Measurements from ENCODE around the gene ZFP91.

ZFP91 gene

DNA sequence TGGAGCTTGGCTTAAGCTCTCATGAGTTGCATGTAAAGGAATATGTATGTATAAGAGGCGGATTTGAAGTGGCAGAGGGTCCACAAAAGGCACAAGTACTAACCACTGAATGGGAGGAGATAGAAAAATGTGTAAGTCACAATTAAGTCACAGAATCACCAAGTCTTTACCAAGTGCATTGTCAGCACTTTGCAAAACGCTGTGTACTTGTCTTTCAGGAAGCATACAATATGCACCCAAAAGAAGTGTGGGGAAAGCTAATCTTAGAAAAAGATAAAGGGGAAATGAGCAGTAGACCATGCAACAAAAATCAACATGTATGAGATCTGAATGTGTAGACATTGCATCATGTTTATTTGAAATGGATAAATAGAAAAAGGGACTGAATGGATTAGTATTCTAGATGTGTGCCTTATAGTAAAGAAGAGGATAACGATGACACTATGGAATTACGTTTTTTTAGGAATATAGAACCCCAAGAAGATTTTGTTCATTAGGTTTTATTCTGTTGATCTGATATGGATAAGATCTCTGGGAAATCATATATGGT is 48.1 kb downstream of the ZFP91 start:
- in situ Hi-C loops (cut with MboI; ENCODE audit: low sequenced_read_pairs) = no loop called here

DNA sequence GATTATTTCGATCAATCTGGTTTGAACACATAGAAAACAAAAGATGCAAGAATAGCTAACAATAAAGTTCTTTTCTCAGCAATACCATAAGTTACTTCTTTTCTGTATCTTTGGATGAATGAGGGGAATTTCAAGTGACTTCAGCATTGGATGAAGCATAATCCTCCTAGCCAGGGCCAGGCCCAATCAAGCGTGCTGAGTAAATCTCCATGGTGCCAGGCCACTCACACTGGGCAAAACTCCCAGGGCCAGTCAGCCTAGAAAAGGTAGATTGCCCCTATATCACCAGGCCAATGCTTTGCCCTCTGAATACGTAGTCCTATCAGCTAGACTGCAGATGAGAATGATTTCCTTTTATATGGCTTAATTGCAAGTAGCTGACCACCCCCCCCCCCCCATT is 49.6 kb downstream of the ZFP91 start:
- in situ Hi-C loops (cut with MboI; ENCODE audit: low sequenced_read_pairs) = no loop called here

DNA sequence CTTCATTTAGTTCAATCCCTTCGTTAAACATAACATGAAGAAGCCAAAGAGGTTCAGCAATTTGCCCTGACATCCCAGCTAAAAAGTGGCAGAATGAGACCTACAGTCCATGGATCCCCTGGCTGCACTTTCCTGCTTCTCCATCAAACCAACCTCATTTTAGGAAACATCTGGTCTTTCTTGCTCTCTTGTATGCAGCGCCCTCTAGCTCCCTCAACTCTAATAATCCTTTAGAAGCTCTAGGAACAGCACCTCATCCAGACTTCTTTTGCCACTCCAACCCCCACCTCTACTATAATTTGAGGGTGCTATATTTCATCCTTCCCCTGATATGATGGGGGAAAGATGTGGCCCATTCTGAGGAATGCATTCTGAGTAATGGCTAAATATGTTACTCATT is 51.0 kb downstream of the ZFP91 start:
- in situ Hi-C loops (cut with MboI; ENCODE audit: low sequenced_read_pairs) = no loop called here

DNA sequence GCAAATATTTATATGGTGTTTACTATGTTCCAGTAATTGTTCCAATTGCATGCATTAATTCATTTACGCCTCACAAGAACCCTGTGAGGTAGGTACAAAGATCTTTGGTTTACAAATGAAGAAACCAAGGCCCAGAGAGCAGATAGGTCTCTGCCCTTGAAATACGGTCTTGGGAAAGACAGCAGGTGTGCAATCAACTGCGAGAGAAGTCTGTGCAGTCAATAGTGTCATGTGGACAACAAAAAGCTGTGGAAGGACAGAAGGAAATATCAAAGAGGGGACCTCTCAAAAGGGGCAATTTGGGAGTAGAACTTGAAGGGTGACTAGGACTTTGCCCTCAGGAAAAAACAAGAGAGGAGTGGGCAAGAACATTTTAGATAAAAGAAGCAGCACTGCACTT is 52.5 kb downstream of the ZFP91 start:
- in situ Hi-C loops (cut with MboI; ENCODE audit: low sequenced_read_pairs) = no loop called here

DNA sequence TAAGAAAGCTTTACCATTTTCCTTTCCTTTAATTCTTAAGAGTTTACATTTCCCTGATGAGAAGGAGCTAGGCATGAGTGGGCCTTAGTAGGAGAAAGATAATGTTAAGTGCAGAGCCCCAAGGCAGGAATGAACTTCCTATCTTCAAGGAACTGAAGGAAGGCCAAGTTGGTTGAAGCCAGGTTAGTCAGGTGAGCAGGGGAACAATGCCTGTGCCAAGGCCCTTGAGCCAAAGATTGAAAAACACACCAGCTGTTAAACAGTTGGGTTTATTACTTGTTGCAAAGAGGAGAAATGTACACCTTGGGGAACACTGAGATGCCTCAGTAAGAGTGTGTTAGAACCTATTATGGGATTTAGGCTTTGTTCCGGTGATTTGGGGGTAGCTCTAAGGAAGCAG is 53.6 kb downstream of the ZFP91 start:
- in situ Hi-C loops (cut with MboI; ENCODE audit: low sequenced_read_pairs) = no loop called here

DNA sequence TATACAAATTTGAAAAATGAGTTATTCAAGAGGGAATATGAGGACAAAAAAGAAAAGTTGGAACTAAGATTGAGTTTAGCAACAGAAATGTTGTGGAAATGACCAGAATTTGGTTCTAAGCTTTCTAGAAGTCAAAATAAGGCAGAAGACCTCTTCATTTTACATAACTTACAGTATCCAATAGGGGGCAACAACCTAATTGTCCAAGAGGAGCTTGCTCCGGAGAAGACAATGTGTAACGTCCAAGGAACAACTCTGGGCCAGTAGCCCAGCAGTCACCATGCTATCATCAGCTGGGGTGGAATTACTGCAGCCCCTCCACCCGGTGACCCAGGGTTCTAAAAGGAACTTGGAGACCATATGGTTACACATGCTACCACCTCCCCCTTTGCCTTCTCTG is 57.7 kb downstream of the ZFP91 start:
- in situ Hi-C loops (cut with MboI; ENCODE audit: low sequenced_read_pairs) = no loop called here

DNA sequence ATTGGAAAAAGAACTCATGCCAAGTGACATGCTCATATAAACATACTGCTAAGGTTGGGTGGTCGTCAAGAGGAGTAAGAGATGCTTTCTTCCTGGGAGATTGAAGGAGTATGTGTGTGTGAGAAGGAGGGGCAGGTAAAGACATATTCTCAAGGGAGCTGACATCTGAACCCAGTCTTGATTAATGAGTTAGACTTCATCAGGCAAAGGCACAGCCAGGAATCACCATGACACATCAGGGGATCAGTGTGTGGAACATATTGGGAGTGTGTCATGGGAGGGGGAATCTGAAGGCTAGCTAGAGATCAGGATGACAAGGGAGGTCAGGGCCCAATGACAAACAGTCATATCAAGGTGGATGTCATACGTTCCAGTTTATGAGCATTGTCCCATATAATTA is 58.5 kb downstream of the ZFP91 start:
- in situ Hi-C loops (cut with MboI; ENCODE audit: low sequenced_read_pairs) = no loop called here

DNA sequence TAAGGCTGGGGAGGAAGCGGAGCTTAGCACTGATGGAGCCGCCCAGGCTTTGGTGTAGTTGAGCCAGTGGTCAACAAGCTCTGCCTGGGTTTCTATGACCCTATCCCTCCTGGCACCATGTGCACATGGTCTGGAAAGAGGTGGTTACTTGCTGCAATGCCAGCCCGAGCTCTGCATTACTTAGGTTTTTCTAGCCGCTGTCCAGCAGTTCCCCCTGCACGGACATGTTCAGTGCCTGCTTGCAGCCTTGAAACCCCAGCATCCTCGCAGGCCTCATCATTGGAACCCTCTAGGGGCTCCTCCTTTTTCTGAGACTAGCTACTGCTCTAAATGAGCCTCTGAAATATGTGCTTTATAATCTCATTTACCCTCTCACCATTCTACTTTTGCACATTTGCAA is 60.2 kb downstream of the ZFP91 start:
- in situ Hi-C loops (cut with MboI; ENCODE audit: low sequenced_read_pairs) = no loop called here

DNA sequence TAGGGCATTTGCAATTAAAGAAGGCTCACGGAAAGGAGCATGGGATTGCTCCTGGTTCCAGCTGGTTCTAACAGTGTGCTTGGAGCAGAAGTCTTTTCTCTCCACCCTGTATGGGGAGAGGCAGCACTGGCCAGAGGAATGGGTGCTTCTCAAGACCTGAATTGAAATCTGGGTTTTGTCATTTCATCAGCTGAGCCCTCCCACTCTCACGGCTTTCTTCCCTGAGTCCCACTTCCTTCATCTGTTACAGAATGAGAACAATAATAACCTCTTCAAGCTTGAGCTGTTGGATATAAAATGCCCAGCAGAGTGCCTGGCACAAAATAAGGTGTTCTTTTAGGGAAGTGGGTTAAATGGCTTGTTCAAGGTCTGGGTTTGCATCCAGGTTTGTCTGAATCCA is 60.8 kb downstream of the ZFP91 start:
- in situ Hi-C loops (cut with MboI; ENCODE audit: low sequenced_read_pairs) = no loop called here

DNA sequence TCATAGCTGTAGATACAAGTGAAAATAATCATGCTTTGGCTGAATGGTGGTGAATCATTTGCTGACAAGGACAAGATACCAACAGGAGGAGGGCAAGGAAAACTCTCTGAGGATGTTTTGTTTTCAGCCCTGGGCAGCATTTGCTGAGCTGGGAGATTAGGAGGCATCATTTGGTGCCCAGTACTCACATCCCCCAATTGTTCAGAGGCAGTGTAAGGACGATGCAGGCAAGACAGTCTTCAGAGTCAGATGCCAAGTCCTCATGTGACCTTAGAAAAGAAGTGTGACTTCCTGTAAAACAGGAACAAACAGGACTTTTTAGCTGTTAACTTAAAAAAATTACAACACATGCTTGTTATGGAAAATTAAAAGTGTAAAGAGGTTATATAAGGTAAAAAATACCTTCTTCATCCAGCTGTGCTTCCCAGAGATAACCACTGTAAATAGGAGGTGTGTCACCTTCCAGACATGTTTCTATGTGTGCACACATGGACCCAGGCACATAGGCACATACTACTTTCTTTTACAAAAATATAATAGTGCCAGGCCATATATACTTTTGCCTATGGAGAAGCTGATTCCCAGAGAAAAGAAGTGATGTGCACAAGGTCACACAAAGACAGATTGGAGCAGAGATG is 61.6 kb downstream of the ZFP91 start:
- in situ Hi-C loops (cut with MboI; ENCODE audit: low sequenced_read_pairs) = no loop called here

DNA sequence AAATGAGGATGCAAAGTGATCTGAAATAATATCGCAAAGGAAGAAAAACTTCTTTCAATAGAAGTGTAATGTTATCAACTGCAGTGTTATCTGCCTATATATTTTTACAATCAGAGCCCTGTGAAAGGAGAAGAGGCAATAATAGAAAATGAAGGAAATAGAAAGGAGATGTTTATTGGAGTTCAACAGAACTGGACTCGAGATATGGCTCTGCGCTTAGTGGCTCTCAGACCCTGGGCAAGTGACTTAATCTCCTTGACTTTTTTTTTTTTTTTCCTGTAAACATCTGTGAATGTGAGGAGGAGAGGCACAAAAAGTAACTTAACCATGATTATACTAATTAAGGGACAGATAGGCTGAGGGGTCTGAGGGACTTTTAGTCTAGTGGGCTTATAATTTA is 62.5 kb downstream of the ZFP91 start:
- in situ Hi-C loops (cut with MboI; ENCODE audit: low sequenced_read_pairs) = no loop called here

DNA sequence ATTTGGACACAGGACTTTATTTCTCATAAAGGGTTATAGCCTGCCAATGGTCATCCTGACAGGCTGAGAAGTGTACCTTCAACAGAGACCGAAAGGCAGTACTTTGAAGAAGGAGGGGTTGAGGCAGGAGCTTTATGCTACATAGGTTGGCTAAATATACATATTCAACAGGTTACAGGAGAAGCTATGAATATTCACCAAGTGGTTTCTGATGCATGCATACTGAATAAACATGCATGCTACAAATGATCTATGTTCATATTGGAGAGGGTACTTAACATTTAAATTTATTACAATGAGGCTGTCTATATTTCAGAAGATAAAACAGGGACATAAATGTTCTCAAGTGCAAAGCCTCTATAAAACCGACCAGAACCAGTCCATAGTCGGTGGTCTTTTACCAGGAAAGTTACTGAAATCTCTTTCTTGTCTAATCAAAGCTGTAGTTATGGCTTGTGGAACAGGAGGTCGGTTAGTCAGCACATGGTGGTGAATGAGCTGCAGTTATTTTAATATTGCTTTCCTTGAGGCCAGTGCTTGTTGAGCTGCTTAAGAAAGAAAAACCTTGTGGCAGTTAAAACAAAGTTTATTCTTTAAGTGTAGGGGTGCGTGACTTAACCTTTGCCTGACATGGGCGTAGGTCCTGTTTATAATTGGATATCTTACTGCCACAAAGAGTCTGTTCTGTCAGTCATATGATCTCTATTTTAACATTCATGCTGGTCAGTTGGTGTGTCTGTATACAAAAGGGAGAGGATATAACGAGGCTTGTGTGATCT is 63.1 kb downstream of the ZFP91 start:
- in situ Hi-C loops (cut with MboI; ENCODE audit: low sequenced_read_pairs) = no loop called here

DNA sequence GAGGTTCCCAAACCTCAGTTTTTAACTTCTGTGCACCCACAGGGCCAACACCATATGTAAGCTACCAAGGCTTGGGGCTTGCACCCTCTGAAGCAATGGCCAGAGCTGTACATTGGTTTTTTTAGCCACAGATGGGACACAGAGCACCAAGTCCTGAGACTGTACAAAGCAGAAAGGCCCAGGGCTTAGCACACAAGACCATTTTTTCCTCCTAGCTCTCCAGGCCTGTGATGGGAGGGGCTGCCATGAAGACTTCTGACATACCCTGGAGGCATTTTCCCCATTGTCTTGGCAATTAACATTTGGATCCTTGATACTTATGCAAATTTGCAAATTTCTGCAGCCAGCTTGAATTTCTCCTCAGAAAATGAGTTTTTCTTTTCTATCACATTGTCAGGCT is 67.0 kb downstream of the ZFP91 start:
- in situ Hi-C loops (cut with MboI; ENCODE audit: low sequenced_read_pairs) = no loop called here

DNA sequence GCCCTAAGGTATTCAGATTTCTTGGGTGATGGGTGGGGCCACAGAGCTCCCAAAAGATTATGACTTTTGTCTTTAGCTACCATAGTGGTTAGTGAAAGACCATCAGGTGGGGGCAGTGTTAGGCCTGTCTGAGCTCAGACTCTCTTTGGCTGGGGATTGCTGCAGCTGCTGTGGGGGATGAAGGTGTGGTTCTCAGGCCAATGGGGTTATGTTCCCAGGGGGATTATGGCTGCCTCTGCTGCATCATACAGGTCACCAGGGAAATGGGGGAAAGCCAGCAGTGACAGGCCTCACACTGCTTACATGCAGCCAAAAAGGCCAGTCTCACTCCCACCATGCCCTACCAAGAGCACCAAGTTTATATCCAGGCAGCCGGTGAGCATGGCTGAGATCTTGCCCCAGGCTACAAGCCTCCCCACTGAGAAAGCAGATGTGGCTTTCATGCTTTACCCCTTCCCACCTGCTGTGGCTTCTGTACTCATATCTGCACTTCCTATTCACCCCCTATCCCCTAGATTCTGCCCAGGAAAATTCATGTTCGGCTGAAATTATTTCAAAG is 68.4 kb downstream of the ZFP91 start:
- in situ Hi-C loops (cut with MboI; ENCODE audit: low sequenced_read_pairs) = no loop called here

DNA sequence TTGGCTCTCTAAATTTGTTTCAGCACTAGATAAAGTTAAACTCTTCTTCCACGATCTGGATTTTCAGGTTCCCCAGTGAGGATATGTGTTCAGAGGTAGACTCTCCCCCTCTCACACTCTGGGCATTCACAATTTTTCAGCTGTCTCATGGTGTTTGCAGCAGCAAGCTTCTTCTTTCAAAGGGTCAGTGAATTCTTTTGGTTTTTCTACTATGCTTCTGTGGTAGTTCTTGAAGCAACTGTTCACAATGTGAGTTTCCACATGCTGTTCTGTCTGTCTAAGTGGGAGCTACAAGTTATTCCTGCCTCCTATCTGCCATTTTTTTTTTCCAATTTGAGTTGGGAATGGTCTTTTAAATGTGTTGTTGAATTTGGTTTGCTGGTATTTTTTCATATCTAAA is 69.0 kb downstream of the ZFP91 start:
- in situ Hi-C loops (cut with MboI; ENCODE audit: low sequenced_read_pairs) = no loop called here

DNA sequence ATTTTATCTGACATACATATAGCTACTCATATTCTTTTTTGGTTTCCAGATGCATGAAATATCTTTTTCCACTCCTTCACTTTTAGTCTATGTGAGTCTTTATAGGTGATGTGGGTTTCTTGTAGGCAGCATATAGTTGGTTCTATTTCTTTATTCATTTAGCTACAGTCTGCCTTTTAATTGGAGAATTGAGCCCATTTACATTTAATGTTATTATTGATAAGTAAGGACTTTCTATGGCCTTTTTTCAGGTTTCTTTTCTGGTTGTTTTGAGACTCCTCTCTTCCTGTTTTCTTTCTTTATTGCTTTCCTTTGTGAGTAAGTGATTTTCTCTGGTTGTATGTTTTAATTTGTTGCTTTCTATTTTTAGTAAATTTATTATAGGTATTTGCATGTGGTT is 70.8 kb downstream of the ZFP91 start:
- in situ Hi-C loops (cut with MboI; ENCODE audit: low sequenced_read_pairs) = no loop called here

DNA sequence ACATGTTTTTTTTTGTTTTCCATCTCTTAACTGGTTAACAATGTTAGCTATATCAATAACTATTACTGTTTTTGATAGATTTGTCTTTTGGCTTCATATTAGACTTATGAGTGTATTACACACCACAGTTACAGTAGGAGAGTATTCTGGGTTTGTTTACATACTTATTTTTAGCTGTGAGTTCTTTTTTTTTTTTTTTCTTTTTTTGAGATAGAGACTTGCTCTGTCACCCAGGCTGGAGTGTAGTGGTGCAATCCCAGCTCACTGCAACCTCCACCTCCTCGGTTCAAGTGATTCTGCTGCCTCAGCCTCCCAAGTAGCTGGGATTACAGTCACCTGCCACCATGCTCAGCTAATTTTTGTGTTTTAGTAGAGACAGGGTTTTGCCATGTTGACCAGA is 71.6 kb downstream of the ZFP91 start:
- in situ Hi-C loops (cut with MboI; ENCODE audit: low sequenced_read_pairs) = no loop called here

DNA sequence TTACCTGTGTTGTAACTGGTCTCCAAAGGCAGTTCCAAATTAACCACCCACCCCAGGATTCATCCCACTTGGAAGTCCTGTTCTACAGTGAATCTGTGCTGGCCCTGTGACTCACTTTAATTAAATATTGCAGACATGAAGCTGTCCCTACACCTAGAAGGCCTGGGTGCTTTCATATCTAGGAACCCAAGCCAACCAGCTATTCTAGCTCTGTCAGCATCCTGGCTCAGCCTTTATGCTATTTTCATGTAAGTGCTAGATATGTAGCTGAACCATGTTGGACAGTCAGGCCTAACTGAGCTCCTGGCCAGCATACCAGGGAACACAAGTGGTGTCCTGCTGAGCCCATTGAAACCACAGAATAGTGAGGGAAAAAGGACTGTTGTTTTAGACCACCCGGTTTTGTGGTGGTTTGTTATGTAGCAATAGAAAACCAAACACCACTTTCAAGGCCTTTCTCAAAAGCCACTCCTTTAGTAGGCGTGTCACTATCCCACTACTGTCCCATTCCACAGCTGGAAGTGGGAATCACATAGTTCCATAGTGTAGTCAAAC is 73.9 kb downstream of the ZFP91 start:
- in situ Hi-C loops (cut with MboI; ENCODE audit: low sequenced_read_pairs) = no loop called here

DNA sequence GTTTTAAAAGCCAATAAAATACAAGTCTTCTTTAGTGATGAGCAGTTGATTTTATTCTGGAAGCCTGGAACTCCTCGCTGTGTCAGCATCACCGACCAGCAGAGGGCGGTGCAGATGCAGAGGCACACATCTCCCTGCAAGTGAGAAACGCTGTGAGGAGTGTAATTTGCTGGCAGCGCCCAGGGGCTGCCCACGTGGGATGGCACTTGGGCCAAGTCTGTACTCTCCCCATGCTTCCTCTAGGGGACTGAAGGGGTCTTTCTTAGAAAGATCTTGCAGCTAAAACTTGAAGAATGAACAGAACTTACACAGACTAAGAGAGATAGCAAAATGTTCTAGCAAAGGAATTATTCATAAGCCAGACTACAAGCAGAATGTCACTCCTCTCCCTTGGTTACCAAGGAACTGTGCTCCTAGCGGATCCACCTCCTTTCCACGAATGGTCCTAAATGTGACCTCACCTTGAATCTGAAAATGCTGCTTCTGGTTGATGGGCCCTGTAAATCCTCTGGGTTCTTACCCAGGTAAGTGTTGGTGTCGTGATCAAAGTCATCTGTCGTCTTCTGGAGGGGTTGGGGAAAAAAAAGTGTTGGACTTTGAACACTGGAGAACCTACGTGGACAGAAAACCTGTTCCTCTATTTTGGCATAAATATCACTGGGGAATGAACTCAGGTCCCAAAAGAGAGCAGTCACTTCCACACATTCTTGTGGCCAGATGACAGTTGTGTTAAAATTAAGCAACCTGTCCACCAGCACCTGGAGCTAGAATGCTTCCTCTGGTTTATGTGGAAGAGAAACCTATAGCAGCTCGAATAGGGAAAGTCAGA is 75.4 kb downstream of the ZFP91 start:
- in situ Hi-C loops (cut with MboI; ENCODE audit: low sequenced_read_pairs) = no loop called here

DNA sequence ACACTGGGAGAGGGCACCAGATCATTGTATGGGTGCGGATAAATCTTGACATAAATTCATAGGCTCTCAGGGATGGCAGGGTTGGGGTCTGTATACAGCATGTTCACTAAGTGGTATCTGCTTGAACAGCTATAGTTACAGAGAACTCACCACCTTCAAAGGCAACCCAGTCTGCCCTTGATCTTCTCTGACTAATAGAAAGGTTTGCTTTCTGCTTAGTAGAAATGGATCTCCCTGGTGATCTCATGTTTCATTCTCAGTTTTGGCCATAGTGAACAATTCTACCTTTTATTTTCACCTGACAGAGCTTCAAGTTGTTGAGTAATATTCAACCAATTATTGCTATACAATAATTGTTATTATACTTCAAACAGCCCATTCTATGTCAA is 76.0 kb downstream of the ZFP91 start:
- in situ Hi-C loops (cut with MboI; ENCODE audit: low sequenced_read_pairs) = no loop called here

DNA sequence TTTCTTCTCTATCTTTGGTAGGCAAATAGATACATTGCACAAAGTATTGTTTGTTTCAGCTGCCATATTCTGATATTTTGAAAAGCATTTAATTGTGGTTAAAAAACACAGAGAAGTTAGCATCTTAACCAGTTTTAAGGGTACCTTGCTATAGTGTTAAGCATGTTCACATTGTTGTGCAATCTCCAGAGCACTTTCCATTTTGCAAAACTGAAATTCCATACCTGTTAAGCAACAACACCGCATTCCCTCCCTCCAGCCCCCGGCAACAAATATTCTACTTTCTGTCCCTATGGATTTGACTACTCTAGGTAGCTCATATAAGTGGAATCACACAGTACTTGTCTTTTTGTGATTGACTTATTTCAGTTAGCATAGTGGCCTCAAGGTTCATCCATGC is 77.5 kb downstream of the ZFP91 start:
- in situ Hi-C loops (cut with MboI; ENCODE audit: low sequenced_read_pairs) = no loop called here

All from HL-60/S4 treated with retinoic acid at 250 ng/mL for 4 days and 3 days (cell line).